SK-N-SH (cell line): ENCODE results near the gene PLXNB3.

Experiments used
- MXI1 ChIP-seq: IDR thresholded peaks from 2 replicates; pipeline ENCODE4 v1.6.1; 2012; ENCODE audit warnings: mild to moderate bottlenecking, low read depth, low read length, improper control_type of control experiment
- RAD21 ChIP-seq: IDR thresholded peaks from 2 replicates; pipeline ENCODE4 v1.6.1; 2012; ENCODE audit warnings: mild to moderate bottlenecking, low read length
- RCOR1 ChIP-seq: fragments of 150-350 bp; IDR thresholded peaks from 2 replicates; pipeline ENCODE4 v1.6.1; 2017; ENCODE audit warnings: antibody characterized with exemption, low read length
- TF ChIP-seq, protein P1 (sequence below): IDR thresholded peaks from 2 replicates; pipeline ENCODE4 v1.6.1; 2012; ENCODE audit warnings: mild to moderate bottlenecking, low read depth, low read length, moderate library complexity
- TF ChIP-seq, protein P2 (sequence below): fragments of 200-600 bp; sonication (generic); IDR thresholded peaks from 2 replicates; pipeline ENCODE4 v1.6.1; 2017; ENCODE audit warnings: antibody characterized with exemption, mild to moderate bottlenecking, moderate library complexity
- TF ChIP-seq, protein P3 (sequence below): IDR thresholded peaks from 2 replicates; pipeline ENCODE4 v1.4.0; 2012; ENCODE audit warnings: low read depth, borderline replicate concordance

GRCh38 chrX:153735274-153735673 lies 28.8 kb upstream of the PLXNB3 start:
- TF ChIP-seq, protein P1, sequence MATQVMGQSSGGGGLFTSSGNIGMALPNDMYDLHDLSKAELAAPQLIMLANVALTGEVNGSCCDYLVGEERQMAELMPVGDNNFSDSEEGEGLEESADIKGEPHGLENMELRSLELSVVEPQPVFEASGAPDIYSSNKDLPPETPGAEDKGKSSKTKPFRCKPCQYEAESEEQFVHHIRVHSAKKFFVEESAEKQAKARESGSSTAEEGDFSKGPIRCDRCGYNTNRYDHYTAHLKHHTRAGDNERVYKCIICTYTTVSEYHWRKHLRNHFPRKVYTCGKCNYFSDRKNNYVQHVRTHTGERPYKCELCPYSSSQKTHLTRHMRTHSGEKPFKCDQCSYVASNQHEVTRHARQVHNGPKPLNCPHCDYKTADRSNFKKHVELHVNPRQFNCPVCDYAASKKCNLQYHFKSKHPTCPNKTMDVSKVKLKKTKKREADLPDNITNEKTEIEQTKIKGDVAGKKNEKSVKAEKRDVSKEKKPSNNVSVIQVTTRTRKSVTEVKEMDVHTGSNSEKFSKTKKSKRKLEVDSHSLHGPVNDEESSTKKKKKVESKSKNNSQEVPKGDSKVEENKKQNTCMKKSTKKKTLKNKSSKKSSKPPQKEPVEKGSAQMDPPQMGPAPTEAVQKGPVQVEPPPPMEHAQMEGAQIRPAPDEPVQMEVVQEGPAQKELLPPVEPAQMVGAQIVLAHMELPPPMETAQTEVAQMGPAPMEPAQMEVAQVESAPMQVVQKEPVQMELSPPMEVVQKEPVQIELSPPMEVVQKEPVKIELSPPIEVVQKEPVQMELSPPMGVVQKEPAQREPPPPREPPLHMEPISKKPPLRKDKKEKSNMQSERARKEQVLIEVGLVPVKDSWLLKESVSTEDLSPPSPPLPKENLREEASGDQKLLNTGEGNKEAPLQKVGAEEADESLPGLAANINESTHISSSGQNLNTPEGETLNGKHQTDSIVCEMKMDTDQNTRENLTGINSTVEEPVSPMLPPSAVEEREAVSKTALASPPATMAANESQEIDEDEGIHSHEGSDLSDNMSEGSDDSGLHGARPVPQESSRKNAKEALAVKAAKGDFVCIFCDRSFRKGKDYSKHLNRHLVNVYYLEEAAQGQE, result no peak
- TF ChIP-seq, protein P2, sequence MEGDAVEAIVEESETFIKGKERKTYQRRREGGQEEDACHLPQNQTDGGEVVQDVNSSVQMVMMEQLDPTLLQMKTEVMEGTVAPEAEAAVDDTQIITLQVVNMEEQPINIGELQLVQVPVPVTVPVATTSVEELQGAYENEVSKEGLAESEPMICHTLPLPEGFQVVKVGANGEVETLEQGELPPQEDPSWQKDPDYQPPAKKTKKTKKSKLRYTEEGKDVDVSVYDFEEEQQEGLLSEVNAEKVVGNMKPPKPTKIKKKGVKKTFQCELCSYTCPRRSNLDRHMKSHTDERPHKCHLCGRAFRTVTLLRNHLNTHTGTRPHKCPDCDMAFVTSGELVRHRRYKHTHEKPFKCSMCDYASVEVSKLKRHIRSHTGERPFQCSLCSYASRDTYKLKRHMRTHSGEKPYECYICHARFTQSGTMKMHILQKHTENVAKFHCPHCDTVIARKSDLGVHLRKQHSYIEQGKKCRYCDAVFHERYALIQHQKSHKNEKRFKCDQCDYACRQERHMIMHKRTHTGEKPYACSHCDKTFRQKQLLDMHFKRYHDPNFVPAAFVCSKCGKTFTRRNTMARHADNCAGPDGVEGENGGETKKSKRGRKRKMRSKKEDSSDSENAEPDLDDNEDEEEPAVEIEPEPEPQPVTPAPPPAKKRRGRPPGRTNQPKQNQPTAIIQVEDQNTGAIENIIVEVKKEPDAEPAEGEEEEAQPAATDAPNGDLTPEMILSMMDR, result peak; percentile 15; the same call in 1 of the 2 replicates
- no peak for TF ChIP-seq MXI1
- TF ChIP-seq, protein P3, sequence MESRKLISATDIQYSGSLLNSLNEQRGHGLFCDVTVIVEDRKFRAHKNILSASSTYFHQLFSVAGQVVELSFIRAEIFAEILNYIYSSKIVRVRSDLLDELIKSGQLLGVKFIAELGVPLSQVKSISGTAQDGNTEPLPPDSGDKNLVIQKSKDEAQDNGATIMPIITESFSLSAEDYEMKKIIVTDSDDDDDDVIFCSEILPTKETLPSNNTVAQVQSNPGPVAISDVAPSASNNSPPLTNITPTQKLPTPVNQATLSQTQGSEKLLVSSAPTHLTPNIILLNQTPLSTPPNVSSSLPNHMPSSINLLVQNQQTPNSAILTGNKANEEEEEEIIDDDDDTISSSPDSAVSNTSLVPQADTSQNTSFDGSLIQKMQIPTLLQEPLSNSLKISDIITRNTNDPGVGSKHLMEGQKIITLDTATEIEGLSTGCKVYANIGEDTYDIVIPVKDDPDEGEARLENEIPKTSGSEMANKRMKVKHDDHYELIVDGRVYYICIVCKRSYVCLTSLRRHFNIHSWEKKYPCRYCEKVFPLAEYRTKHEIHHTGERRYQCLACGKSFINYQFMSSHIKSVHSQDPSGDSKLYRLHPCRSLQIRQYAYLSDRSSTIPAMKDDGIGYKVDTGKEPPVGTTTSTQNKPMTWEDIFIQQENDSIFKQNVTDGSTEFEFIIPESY, result no peak
- no peak for TF ChIP-seq RAD21
- TF ChIP-seq RCOR1, result no peak
